KBM-7 (cell line): ENCODE data around the gene FRMD4A.
"Not testable (repeated sequence)": the region's sequence is repeated elsewhere in the genome, so short reads cannot be mapped to it uniquely, and the experiment has no call there.

Experiments used
- DNase-seq: peaks from one replicate; pipeline ENCODE4 v3.0.0-alpha.2; 2015
- in situ Hi-C: fragments of 300-500 bp; cut with MboI; formaldehyde crosslinking; loops from 2 replicates; pipeline ENCODE4 v1.14.3; 2020; ENCODE audit warnings: low sequenced_read_pairs, low pct_unique_long_range_greater_than_20kb, mixed read lengths

Gene FRMD4A

GRCh38 chr10:13978533-13979115 is 352.1 kb downstream of the FRMD4A start:
- no peak for DNase-seq
- in situ Hi-C loops: no loop called here

- DNase-seq: no peak
- in situ Hi-C loops: no loop called here
These were observed 352.7 kb downstream of the FRMD4A start for GRCh38 chr10:13977861-13978532.

- in situ Hi-C loops: no loop called here
- no peak for DNase-seq
These were observed 357.0 kb downstream of the FRMD4A start for GRCh38 chr10:13973742-13974141.

GRCh38 chr10:13972609-13973008 is 358.1 kb downstream of the FRMD4A start:
- no peak for DNase-seq
- in situ Hi-C loops: no loop called here

- in situ Hi-C loops: no loop called here
- DNase-seq: no peak
These were observed 358.9 kb downstream of the FRMD4A start for GRCh38 chr10:13971601-13972475.

- in situ Hi-C loops: no loop called here
- no peak for DNase-seq
These were observed 359.8 kb downstream of the FRMD4A start for GRCh38 chr10:13970957-13971353.

GRCh38 chr10:13970236-13970956 is 360.3 kb downstream of the FRMD4A start:
- in situ Hi-C loops: no loop called here
- DNase-seq: no peak

GRCh38 chr10:13969792-13970140 is 361.0 kb downstream of the FRMD4A start:
- DNase-seq: no peak
- in situ Hi-C loops: no loop called here

- in situ Hi-C loops: no loop called here
- DNase-seq: no peak
These were observed 361.5 kb downstream of the FRMD4A start for GRCh38 chr10:13969118-13969791.

- DNase-seq: no peak
- in situ Hi-C loops: no loop called here
These were observed 368.9 kb downstream of the FRMD4A start for GRCh38 chr10:13961853-13962252.

- in situ Hi-C loops: no loop called here
- DNase-seq: no peak
These were observed 369.6 kb downstream of the FRMD4A start for GRCh38 chr10:13961097-13961496.

GRCh38 chr10:13960603-13961002 is 370.1 kb downstream of the FRMD4A start:
- in situ Hi-C loops: no loop called here
- DNase-seq: no peak

- no peak for DNase-seq
- in situ Hi-C loops: no loop called here
These were observed 371.0 kb downstream of the FRMD4A start for GRCh38 chr10:13959443-13960359.

GRCh38 chr10:13957856-13958255 is 372.9 kb downstream of the FRMD4A start:
- no peak for DNase-seq
- in situ Hi-C loops: no loop called here

- no peak for DNase-seq
- in situ Hi-C loops: no loop called here
These were observed 373.9 kb downstream of the FRMD4A start for GRCh38 chr10:13956826-13957225.

GRCh38 chr10:13955409-13956068 is 375.2 kb downstream of the FRMD4A start:
- in situ Hi-C loops: no loop called here
- no peak for DNase-seq

GRCh38 chr10:13954195-13954594 is 376.5 kb downstream of the FRMD4A start:
- in situ Hi-C loops, DNase-seq: not testable (repeated sequence)

GRCh38 chr10:13953371-13953770 is 377.4 kb downstream of the FRMD4A start:
- in situ Hi-C loops: no loop called here
- no peak for DNase-seq
